K562 (cell line): ENCODE measurements around the gene FKBP8. TPM values are rescaled to one million over a fixed set of nuclear protein-coding genes. Genes with fewer than 3 reads are reported as not detected.

ENCODE experiments used
- polyA plus RNA-seq, 8 experiments: library from polyadenylated mRNA; depleted of rRNA in 4 of 8; stranded (reverse) in 5 of 8; unstranded in 3 of 8; fragments of >200 nt; fragmentation: Nextera tagmentation in 2 of 8; fragmentation: Illumina TruSeq in 1 of 8; extraction: Ambion mirVana in 2 of 8; extraction: Trizol in 1 of 8; gene quantifications; 2 replicates each; pipeline versions ENCODE4 v1.2.1 to v1.2.3, GENCODE V29; 2011 to 2014; ENCODE audit warnings: inconsistent platforms in 1 of 8, missing spikeins in 1 of 8
- total RNA-seq, 7 experiments: library from RNA; depleted of rRNA in 6 of 7; stranded (reverse); fragments of >200 nt in 6 of 7; fragmentation: Illumina TruSeq in 2 of 7; extraction: Trizol in 2 of 7; gene quantifications; 2 replicates each; pipeline versions ENCODE4 v1.2.1 to v1.2.3, GENCODE V29; 2011 to 2021; ENCODE audit warnings: low replicate concordance in 1 of 7

FKBP8 gene
- total and polyA plus RNA-seq, 9 of the 15 experiments (the other 6 are each of a cell fraction or from before 2014, with no cell fraction given), result 0.46 to 236 (median 104) TPM

Other genes with a start within 250 kb of the FKBP8 start
Only the 7 nearest of the 15 such genes appear.
- 12.9 and 16.3 TPM in 2 replicates for gene ELL, start 21.5 kb downstream of the FKBP8 start, total RNA-seq (2014; rRNA removed)
- 2.8 and 3.2 TPM in 2 replicates for gene ELL, start 21.5 kb downstream of the FKBP8 start, total RNA-seq (2014; rRNA removed; fragmentation: Illumina TruSeq; extraction: Trizol)
- 5.4 and 6.0 TPM in 2 replicates for gene ELL, start 21.5 kb downstream of the FKBP8 start, total RNA-seq (2015; rRNA removed; fragmentation: Illumina TruSeq; extraction: Trizol)
- gene ELL, start 21.5 kb downstream of the FKBP8 start, total RNA-seq (2021), result 22.1 and 22.5 TPM in 2 replicates
- 4.0 and 9.2 TPM in 2 replicates for gene ELL, start 21.5 kb downstream of the FKBP8 start, polyA plus RNA-seq (2011; rRNA removed)
- gene ELL, start 21.5 kb downstream of the FKBP8 start, polyA plus RNA-seq (2014; fragmentation: Illumina TruSeq; extraction: Trizol), result 4.1 and 9.6 TPM in 2 replicates
- gene ELL, start 21.5 kb downstream of the FKBP8 start, polyA plus RNA-seq (2014; fragmentation: Nextera tagmentation; extraction: Ambion mirVana), result under 1 TPM; 0.24 to 0.45 TPM
- 9.0 and 13.2 TPM in 2 replicates for gene ELL, start 21.5 kb downstream of the FKBP8 start, polyA plus RNA-seq (2014; rRNA removed)
- 133 and 147 TPM in 2 replicates for gene KXD1, start 14.3 kb upstream of the FKBP8 start, total RNA-seq (2014; rRNA removed)
- gene KXD1, start 14.3 kb upstream of the FKBP8 start, total RNA-seq (2014; rRNA removed; fragmentation: Illumina TruSeq; extraction: Trizol), result 48.7 and 66.2 TPM in 2 replicates
- 80.5 and 83.3 TPM in 2 replicates for gene KXD1, start 14.3 kb upstream of the FKBP8 start, total RNA-seq (2015; rRNA removed; fragmentation: Illumina TruSeq; extraction: Trizol)
- gene KXD1, start 14.3 kb upstream of the FKBP8 start, total RNA-seq (2021), result 114 and 118 TPM in 2 replicates
- 159 and 217 TPM in 2 replicates for gene KXD1, start 14.3 kb upstream of the FKBP8 start, polyA plus RNA-seq (2011; rRNA removed)
- 191 and 210 TPM in 2 replicates for gene KXD1, start 14.3 kb upstream of the FKBP8 start, polyA plus RNA-seq (2014; fragmentation: Illumina TruSeq; extraction: Trizol)
- gene KXD1, start 14.3 kb upstream of the FKBP8 start, polyA plus RNA-seq (2014; fragmentation: Nextera tagmentation; extraction: Ambion mirVana), result 10 to 100 TPM; 21.9 to 41.3 TPM
- 153 and 177 TPM in 2 replicates for gene KXD1, start 14.3 kb upstream of the FKBP8 start, polyA plus RNA-seq (2014; rRNA removed)
- 1,110 and 1,524 TPM in 2 replicates for gene UBA52, start 28.3 kb upstream of the FKBP8 start, total RNA-seq (2014; rRNA removed)
- 1,512 and 1,662 TPM in 2 replicates for gene UBA52, start 28.3 kb upstream of the FKBP8 start, total RNA-seq (2014; rRNA removed; fragmentation: Illumina TruSeq; extraction: Trizol)
- gene UBA52, start 28.3 kb upstream of the FKBP8 start, total RNA-seq (2015; rRNA removed; fragmentation: Illumina TruSeq; extraction: Trizol), result 1,433 and 1,470 TPM in 2 replicates
- 2,028 and 2,215 TPM in 2 replicates for gene UBA52, start 28.3 kb upstream of the FKBP8 start, total RNA-seq (2021)
- gene UBA52, start 28.3 kb upstream of the FKBP8 start, polyA plus RNA-seq (2011; rRNA removed), result 1,733 and 2,197 TPM in 2 replicates
- 2,671 and 2,751 TPM in 2 replicates for gene UBA52, start 28.3 kb upstream of the FKBP8 start, polyA plus RNA-seq (2014; fragmentation: Illumina TruSeq; extraction: Trizol)
- gene UBA52, start 28.3 kb upstream of the FKBP8 start, polyA plus RNA-seq (2014; fragmentation: Nextera tagmentation; extraction: Ambion mirVana), result 1,000 to 10,000 TPM; 2,213 to 2,563 TPM
- gene UBA52, start 28.3 kb upstream of the FKBP8 start, polyA plus RNA-seq (2014; rRNA removed), result 1,690 and 2,247 TPM in 2 replicates
- gene REX1BD, start 45.2 kb upstream of the FKBP8 start, total RNA-seq (2014; rRNA removed), result 118 and 136 TPM in 2 replicates
- 4.8 and 7.2 TPM in 2 replicates for gene REX1BD, start 45.2 kb upstream of the FKBP8 start, total RNA-seq (2014; rRNA removed; fragmentation: Illumina TruSeq; extraction: Trizol)
- gene REX1BD, start 45.2 kb upstream of the FKBP8 start, total RNA-seq (2015; rRNA removed; fragmentation: Illumina TruSeq; extraction: Trizol), result 17.4 and 17.7 TPM in 2 replicates
- gene REX1BD, start 45.2 kb upstream of the FKBP8 start, total RNA-seq (2021), result 78.5 and 87.0 TPM in 2 replicates
- gene REX1BD, start 45.2 kb upstream of the FKBP8 start, polyA plus RNA-seq (2011; rRNA removed), result 13.8 and 19.2 TPM in 2 replicates
- gene REX1BD, start 45.2 kb upstream of the FKBP8 start, polyA plus RNA-seq (2014; fragmentation: Illumina TruSeq; extraction: Trizol), result 5.7 and 8.4 TPM in 2 replicates
- gene REX1BD, start 45.2 kb upstream of the FKBP8 start, polyA plus RNA-seq (2014; fragmentation: Nextera tagmentation; extraction: Ambion mirVana), result 1 to 10 TPM; 1.9 to 4.7 TPM
- gene REX1BD, start 45.2 kb upstream of the FKBP8 start, polyA plus RNA-seq (2014; rRNA removed), result 102 and 115 TPM in 2 replicates
- gene CRLF1, start 63.2 kb upstream of the FKBP8 start, total RNA-seq (2014; rRNA removed), result 2.9 and 5.2 TPM in 2 replicates
- 0.98 and 1.1 TPM in 2 replicates for gene CRLF1, start 63.2 kb upstream of the FKBP8 start, total RNA-seq (2014; rRNA removed; fragmentation: Illumina TruSeq; extraction: Trizol)
- gene CRLF1, start 63.2 kb upstream of the FKBP8 start, total RNA-seq (2015; rRNA removed; fragmentation: Illumina TruSeq; extraction: Trizol), result 1.5 and 1.6 TPM in 2 replicates
- 3.3 and 5.6 TPM in 2 replicates for gene CRLF1, start 63.2 kb upstream of the FKBP8 start, total RNA-seq (2021)
- gene CRLF1, start 63.2 kb upstream of the FKBP8 start, polyA plus RNA-seq (2011; rRNA removed), result 0.85 and 2.3 TPM in 2 replicates
- 0.90 and 1.2 TPM in 2 replicates for gene CRLF1, start 63.2 kb upstream of the FKBP8 start, polyA plus RNA-seq (2014; fragmentation: Illumina TruSeq; extraction: Trizol)
- gene CRLF1, start 63.2 kb upstream of the FKBP8 start, polyA plus RNA-seq (2014; fragmentation: Nextera tagmentation; extraction: Ambion mirVana), result 1 to 10 TPM; 1.7 to 1.8 TPM
- gene CRLF1, start 63.2 kb upstream of the FKBP8 start, polyA plus RNA-seq (2014; rRNA removed), result 3.6 and 3.9 TPM in 2 replicates
- gene TMEM59L, start 69.3 kb upstream of the FKBP8 start, total RNA-seq (2014; rRNA removed), result not detected in 2 replicates
- not detected in 2 replicates for gene TMEM59L, start 69.3 kb upstream of the FKBP8 start, total RNA-seq (2014; rRNA removed; fragmentation: Illumina TruSeq; extraction: Trizol)
- not detected in 2 replicates for gene TMEM59L, start 69.3 kb upstream of the FKBP8 start, total RNA-seq (2015; rRNA removed; fragmentation: Illumina TruSeq; extraction: Trizol)
- not detected in 2 replicates for gene TMEM59L, start 69.3 kb upstream of the FKBP8 start, total RNA-seq (2021)
- not detected in 2 replicates for gene TMEM59L, start 69.3 kb upstream of the FKBP8 start, polyA plus RNA-seq (2011; rRNA removed)
- 0.25 TPM in 1 of 2 replicates, not detected in the other for gene TMEM59L, start 69.3 kb upstream of the FKBP8 start, polyA plus RNA-seq (2014; fragmentation: Illumina TruSeq; extraction: Trizol)
- not detected for gene TMEM59L, start 69.3 kb upstream of the FKBP8 start, polyA plus RNA-seq (2014; fragmentation: Nextera tagmentation; extraction: Ambion mirVana)
- 0.37 TPM in 1 of 2 replicates, not detected in the other for gene TMEM59L, start 69.3 kb upstream of the FKBP8 start, polyA plus RNA-seq (2014; rRNA removed)
- 2.4 and 6.7 TPM in 2 replicates for gene KLHL26, start 93.5 kb upstream of the FKBP8 start, total RNA-seq (2014; rRNA removed)
- gene KLHL26, start 93.5 kb upstream of the FKBP8 start, total RNA-seq (2014; rRNA removed; fragmentation: Illumina TruSeq; extraction: Trizol), result 0.80 and 1.0 TPM in 2 replicates
- gene KLHL26, start 93.5 kb upstream of the FKBP8 start, total RNA-seq (2015; rRNA removed; fragmentation: Illumina TruSeq; extraction: Trizol), result 1.3 and 1.8 TPM in 2 replicates
- gene KLHL26, start 93.5 kb upstream of the FKBP8 start, total RNA-seq (2021), result 12.7 and 13.3 TPM in 2 replicates
- 1.4 and 2.2 TPM in 2 replicates for gene KLHL26, start 93.5 kb upstream of the FKBP8 start, polyA plus RNA-seq (2011; rRNA removed)
- gene KLHL26, start 93.5 kb upstream of the FKBP8 start, polyA plus RNA-seq (2014; fragmentation: Illumina TruSeq; extraction: Trizol), result 1.9 and 3.1 TPM in 2 replicates
- under 1 TPM; 0.13 to 0.17 TPM for gene KLHL26, start 93.5 kb upstream of the FKBP8 start, polyA plus RNA-seq (2014; fragmentation: Nextera tagmentation; extraction: Ambion mirVana)
- 3.3 and 5.1 TPM in 2 replicates for gene KLHL26, start 93.5 kb upstream of the FKBP8 start, polyA plus RNA-seq (2014; rRNA removed)